Neural cell (in vitro differentiated cells): ENCODE results near the gene HLTF. TPM values are rescaled to one million over a fixed set of nuclear protein-coding genes. Genes with fewer than 3 reads are reported as not detected.

Source experiments
- H2AFZ ChIP-seq: fragments of 200-600, 300-800 bp; sonication (generic), shearing (Covaris generic); 2 replicates; pipeline ENCODE4 v1.6.0; 2014; ENCODE audit warnings: low read depth, mild to moderate bottlenecking, antibody characterized with exemption, low read length, moderate library complexity
- H3F3A ChIP-seq: fragments of 200-600 bp; shearing (Covaris generic); 2 replicates; pipeline ENCODE4 v1.6.1; 2016; ENCODE audit warnings: mild to moderate bottlenecking, moderate library complexity, mixed read lengths, antibody characterized with exemption, low read length; ENCODE audit not compliant: insufficient read depth, poor library complexity, severe bottlenecking
- H3K27ac ChIP-seq: fragments of 200-600, 300-800 bp; sonication (generic), shearing (Covaris generic); 2 replicates; pipeline ENCODE4 v1.5.1; 2014; ENCODE audit warnings: mild to moderate bottlenecking, low read length, moderate library complexity
- H3K27me3 ChIP-seq: fragments of 300-800, 200-600 bp; sonication (generic), shearing (Covaris generic); 2 replicates; pipeline ENCODE4 v1.6.0; 2014; ENCODE audit warnings: mild to moderate bottlenecking, low read depth, low read length, moderate library complexity; ENCODE audit not compliant: insufficient read depth
- H3K36me3 ChIP-seq: fragments of 300-800, 200-600 bp; sonication (generic), shearing (Covaris generic); 2 replicates; pipeline ENCODE4 v1.5.1; 2014; ENCODE audit warnings: mild to moderate bottlenecking, antibody characterized with exemption, low read length, moderate library complexity; ENCODE audit not compliant: insufficient read depth
- H3K4me2 ChIP-seq: fragments of 300-800, 200-600 bp; sonication (generic), shearing (Covaris generic); 2 replicates; pipeline ENCODE4 v1.6.0; 2014; ENCODE audit warnings: mild to moderate bottlenecking, low read length
- H3K4me3 ChIP-seq: fragments of 300-800, 200-600 bp; sonication (generic), shearing (Covaris generic); 2 replicates; pipeline ENCODE4 v1.5.1; 2014; ENCODE audit warnings: mild to moderate bottlenecking, low read length, moderate library complexity
- H3K79me2 ChIP-seq: fragments of 200-600 bp; shearing (Covaris generic); replicated peaks from 2 replicates; pipeline ENCODE4 v1.6.0; 2014; ENCODE audit warnings: mild to moderate bottlenecking, low read length, moderate library complexity; ENCODE audit not compliant: insufficient read depth
- H3K9ac ChIP-seq: fragments of 300-800, 200-600 bp; sonication (generic), shearing (Covaris generic); 2 replicates; pipeline ENCODE4 v1.6.1; 2016; ENCODE audit warnings: mild to moderate bottlenecking, low read length, mixed read lengths
- H3K9me2 ChIP-seq: fragments of 200-600 bp; shearing (Covaris generic); 2 replicates; pipeline ENCODE4 v1.6.1; 2016; ENCODE audit warnings: mild to moderate bottlenecking, low read length, mixed read lengths; ENCODE audit not compliant: insufficient read depth
- H3K9me3 ChIP-seq: fragments of 200-600, 300-800 bp; sonication (generic), shearing (Covaris generic); 2 replicates; pipeline ENCODE4 v1.6.1; 2016; ENCODE audit warnings: mild to moderate bottlenecking, mixed run types, low read length, moderate library complexity, mixed read lengths
- H4K20me1 ChIP-seq: fragments of 200-600 bp; shearing (Covaris generic); 2 replicates; pipeline ENCODE4 v1.6.1; 2016; ENCODE audit warnings: mild to moderate bottlenecking, mixed run types; ENCODE audit not compliant: insufficient read depth
- EP300 ChIP-seq: fragments of 450-650 bp; conservative IDR thresholded peaks from 2 replicates; pipeline ENCODE4 v1.6.1; 2014; ENCODE audit warnings: antibody characterized with exemption, mild to moderate bottlenecking, moderate library complexity; ENCODE audit not compliant: poor library complexity, severe bottlenecking
- EZH2 ChIP-seq: fragments of 200-600, 300-800 bp; shearing (Covaris generic), sonication (generic); IDR thresholded peaks from 2 replicates; pipeline ENCODE4 v1.6.1; 2014; ENCODE audit warnings: antibody characterized with exemption, low read length, borderline replicate concordance, mild to moderate bottlenecking; ENCODE audit not compliant: insufficient read depth, poor library complexity, severe bottlenecking
- MXI1 ChIP-seq: fragments of 450-650 bp; conservative IDR thresholded peaks from 2 replicates; pipeline ENCODE4 v1.6.1; 2014; ENCODE audit warnings: antibody characterized with exemption, mild to moderate bottlenecking; ENCODE audit not compliant: poor library complexity, severe bottlenecking
- POLR2AphosphoS5 ChIP-seq: IDR thresholded peaks from 2 replicates; pipeline ENCODE4 v1.6.1; 2012
- RAD21 ChIP-seq: fragments of 450-650 bp; conservative IDR thresholded peaks from 2 replicates; pipeline ENCODE4 v1.6.1; 2014; ENCODE audit warnings: antibody characterized with exemption, mild to moderate bottlenecking, moderate library complexity
- SMC3 ChIP-seq: fragments of 450-650 bp; conservative IDR thresholded peaks from 2 replicates; pipeline ENCODE4 v1.6.1; 2014; ENCODE audit warnings: antibody characterized with exemption, mild to moderate bottlenecking, moderate library complexity; ENCODE audit not compliant: poor library complexity
- TAF1 ChIP-seq: IDR thresholded peaks from 2 replicates; pipeline ENCODE4 v1.6.1; 2012; ENCODE audit warnings: low read depth
- polyA plus RNA-seq: library from polyadenylated mRNA; depleted of rRNA; stranded (reverse); fragments of >200 nt; gene quantifications from 2 replicates; pipeline ENCODE4 v1.2.3, GENCODE V29; 2014
- TF ChIP-seq, protein P1 (sequence below): IDR thresholded peaks from 2 replicates; pipeline ENCODE4 v1.6.1; 2012; ENCODE audit warnings: borderline replicate concordance
- TF ChIP-seq, protein P2 (sequence below): fragments of 450-650 bp; IDR thresholded peaks from 2 replicates; pipeline ENCODE4 v1.5.1; 2014; ENCODE audit warnings: antibody characterized with exemption, mild to moderate bottlenecking, moderate library complexity; ENCODE audit not compliant: poor library complexity, severe bottlenecking

Gene HLTF
- polyA plus RNA-seq, 1 donor from 2014 or later: 164 TPM

DNA sequence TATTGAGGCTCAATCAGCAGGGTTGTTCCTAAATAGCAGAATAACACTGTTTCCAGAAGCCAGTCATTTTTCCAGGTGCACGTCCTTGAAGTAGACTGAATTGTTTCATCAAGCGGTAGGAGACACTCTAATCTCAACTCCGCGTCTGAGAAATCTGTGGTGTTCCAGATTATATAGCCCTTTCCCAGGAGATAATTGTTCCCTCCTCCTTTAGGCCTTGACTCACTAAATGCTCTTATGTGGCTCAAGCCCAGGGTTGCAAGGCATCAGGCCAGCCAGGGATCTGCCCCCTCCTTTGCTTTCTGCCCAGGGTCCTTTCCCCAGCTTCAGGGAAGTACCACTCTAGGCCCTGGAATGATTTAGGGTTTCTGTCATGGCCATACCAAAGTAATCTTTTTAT lies 5.7 kb upstream of the HLTF start:
- H3K9me2 ChIP-seq: no peaks in the 10 kb centered on the region
- no peaks in the 10 kb centered on the region for H3K79me2 ChIP-seq
- TF ChIP-seq, protein P1, sequence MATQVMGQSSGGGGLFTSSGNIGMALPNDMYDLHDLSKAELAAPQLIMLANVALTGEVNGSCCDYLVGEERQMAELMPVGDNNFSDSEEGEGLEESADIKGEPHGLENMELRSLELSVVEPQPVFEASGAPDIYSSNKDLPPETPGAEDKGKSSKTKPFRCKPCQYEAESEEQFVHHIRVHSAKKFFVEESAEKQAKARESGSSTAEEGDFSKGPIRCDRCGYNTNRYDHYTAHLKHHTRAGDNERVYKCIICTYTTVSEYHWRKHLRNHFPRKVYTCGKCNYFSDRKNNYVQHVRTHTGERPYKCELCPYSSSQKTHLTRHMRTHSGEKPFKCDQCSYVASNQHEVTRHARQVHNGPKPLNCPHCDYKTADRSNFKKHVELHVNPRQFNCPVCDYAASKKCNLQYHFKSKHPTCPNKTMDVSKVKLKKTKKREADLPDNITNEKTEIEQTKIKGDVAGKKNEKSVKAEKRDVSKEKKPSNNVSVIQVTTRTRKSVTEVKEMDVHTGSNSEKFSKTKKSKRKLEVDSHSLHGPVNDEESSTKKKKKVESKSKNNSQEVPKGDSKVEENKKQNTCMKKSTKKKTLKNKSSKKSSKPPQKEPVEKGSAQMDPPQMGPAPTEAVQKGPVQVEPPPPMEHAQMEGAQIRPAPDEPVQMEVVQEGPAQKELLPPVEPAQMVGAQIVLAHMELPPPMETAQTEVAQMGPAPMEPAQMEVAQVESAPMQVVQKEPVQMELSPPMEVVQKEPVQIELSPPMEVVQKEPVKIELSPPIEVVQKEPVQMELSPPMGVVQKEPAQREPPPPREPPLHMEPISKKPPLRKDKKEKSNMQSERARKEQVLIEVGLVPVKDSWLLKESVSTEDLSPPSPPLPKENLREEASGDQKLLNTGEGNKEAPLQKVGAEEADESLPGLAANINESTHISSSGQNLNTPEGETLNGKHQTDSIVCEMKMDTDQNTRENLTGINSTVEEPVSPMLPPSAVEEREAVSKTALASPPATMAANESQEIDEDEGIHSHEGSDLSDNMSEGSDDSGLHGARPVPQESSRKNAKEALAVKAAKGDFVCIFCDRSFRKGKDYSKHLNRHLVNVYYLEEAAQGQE: peak; percentile 20
- TF ChIP-seq TAF1: no peak
- H3K9me3 ChIP-seq: peaks cover 4% of the 10 kb centered on the region
- no peak overlapping the region for H3K9ac ChIP-seq
- H3F3A ChIP-seq: no peaks in the 10 kb centered on the region
- H3K27me3 ChIP-seq: no peaks in the 10 kb centered on the region
- H3K4me3 ChIP-seq: no peak overlapping the region
- no peaks in the 10 kb centered on the region for H4K20me1 ChIP-seq
- H2AFZ ChIP-seq: no peak overlapping the region
- no peak overlapping the region for H3K4me2 ChIP-seq
- H3K27ac ChIP-seq: no peak overlapping the region
- H3K36me3 ChIP-seq: no peaks in the 10 kb centered on the region

DNA sequence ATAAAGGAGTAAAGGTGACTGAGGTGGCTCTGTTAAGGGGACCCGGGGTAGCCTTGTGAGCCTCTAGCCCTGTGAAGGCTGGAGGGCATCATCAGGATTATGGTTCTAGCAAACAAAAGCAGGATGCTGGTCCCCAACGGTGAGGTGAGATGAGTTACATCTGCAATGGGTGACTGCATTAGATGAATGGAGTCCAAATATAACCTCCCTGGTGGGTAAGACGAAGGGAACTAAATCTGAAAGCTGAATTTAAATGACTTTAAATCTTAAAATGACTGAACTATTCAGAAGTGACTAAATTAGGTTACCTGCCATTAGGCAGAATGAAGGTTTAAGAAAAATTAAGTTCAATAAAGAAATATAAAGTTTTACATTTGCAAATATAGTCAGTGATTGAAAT lies 4.6 kb upstream of the HLTF start:
- Histone ChIP-seq H3K79me2 (no peaks in the 10 kb centered on the region), H3K9me2 (no peaks in the 10 kb centered on the region), H3K4me2 (no peak overlapping the region), H3K9ac (no peak overlapping the region), H3K27ac (no peak overlapping the region), H3K4me3 (no peak overlapping the region), H2AFZ (no peak overlapping the region), H3K36me3 (no peaks in the 10 kb centered on the region), H4K20me1 (no peaks in the 10 kb centered on the region), H3K9me3 (peaks cover 5% of the 10 kb centered on the region), H3F3A (no peaks in the 10 kb centered on the region), H3K27me3 (no peaks in the 10 kb centered on the region)
- no peak for TF ChIP-seq POLR2AphosphoS5
- TF ChIP-seq EP300: no peak
- TF ChIP-seq, protein P2, sequence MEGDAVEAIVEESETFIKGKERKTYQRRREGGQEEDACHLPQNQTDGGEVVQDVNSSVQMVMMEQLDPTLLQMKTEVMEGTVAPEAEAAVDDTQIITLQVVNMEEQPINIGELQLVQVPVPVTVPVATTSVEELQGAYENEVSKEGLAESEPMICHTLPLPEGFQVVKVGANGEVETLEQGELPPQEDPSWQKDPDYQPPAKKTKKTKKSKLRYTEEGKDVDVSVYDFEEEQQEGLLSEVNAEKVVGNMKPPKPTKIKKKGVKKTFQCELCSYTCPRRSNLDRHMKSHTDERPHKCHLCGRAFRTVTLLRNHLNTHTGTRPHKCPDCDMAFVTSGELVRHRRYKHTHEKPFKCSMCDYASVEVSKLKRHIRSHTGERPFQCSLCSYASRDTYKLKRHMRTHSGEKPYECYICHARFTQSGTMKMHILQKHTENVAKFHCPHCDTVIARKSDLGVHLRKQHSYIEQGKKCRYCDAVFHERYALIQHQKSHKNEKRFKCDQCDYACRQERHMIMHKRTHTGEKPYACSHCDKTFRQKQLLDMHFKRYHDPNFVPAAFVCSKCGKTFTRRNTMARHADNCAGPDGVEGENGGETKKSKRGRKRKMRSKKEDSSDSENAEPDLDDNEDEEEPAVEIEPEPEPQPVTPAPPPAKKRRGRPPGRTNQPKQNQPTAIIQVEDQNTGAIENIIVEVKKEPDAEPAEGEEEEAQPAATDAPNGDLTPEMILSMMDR: no peak
- no peak for TF ChIP-seq MXI1
- TF ChIP-seq, protein P1: no peak
- TF ChIP-seq RAD21: no peak
- TF ChIP-seq SMC3: no peak
- TF ChIP-seq TAF1: no peak
- TF ChIP-seq EZH2: no peak
